Measurements from ENCODE around the gene NATD1. TPM values are rescaled to one million over a fixed set of nuclear protein-coding genes. Genes with fewer than 3 reads are reported as not detected.
"Not testable (repeated sequence)": the region's sequence is repeated elsewhere in the genome, so short reads cannot be mapped to it uniquely, and the experiment has no call there.

The NATD1 gene
- polyA plus RNA-seq, 3 donors, result 12.8 to 17.2 (median 13.6) TPM

- DNase-seq, result no peak
These were observed 57.1 kb downstream of the NATD1 start for GRCh38 chr17:21196126-21196525.

DNA sequence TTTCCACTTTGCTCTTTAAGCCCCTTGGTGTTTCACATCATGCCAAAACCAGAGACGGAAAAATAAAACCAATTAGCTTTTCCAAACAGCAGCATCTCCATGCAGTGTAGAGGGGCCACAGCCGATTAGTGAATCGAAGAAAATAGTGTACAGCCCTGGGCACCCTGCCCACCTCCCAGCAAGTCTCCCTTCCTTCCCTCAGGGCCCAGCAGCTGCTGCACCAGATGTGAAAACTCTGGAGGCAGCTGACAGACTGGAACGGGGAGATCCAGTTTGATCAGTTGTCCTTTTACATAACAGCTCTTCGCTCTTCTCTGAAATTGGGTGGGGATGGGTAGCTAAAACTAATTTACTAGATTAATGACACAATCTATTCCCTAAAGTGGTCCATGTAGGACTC lies 58.5 kb downstream of the NATD1 start:
- no peak for DNase-seq

DNA sequence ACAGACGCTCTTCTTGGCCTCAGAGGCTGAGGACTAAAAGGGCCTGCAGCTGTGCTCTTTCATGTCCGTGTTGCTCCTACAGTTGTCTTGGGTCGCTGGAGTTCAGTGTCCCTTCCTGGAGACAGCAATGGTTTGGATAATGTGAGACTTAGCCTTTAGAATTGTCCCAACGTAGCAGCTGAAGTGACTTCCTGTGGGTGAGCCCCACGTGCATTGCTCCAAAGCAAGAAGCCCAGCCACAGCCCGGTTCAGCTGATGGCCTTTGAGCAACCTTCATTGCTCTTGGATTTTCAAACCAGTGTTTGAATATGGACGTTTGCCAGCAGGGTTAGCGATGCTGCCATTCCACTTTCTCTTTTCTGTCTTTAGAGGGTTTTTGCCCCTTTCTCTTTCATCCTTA lies 59.0 kb downstream of the NATD1 start:
- DNase-seq, result no peak

GRCh38 chr17:21193031-21193430 lies 60.2 kb downstream of the NATD1 start:
- no peak for DNase-seq

DNA sequence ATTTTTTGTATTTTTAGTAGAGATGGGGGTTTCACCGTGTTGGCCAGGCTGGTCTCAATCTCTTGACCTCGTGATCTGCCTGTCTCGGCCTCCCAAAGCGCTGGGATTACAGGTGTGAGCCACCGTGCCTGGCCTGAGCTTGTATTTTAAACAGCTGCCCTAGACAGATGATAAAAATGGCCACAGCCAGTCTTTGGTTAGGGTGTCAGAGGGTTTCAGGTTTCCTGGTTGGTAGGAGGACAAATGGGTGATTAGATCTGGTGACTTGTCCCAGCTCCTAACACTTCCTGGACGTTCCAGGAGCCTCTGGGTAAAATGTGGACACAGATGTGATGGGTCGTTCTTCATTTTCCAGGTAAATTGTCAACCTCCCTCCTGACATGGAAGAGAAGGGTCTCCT lies 60.8 kb downstream of the NATD1 start:
- not testable (repeated sequence) for DNase-seq

DNA sequence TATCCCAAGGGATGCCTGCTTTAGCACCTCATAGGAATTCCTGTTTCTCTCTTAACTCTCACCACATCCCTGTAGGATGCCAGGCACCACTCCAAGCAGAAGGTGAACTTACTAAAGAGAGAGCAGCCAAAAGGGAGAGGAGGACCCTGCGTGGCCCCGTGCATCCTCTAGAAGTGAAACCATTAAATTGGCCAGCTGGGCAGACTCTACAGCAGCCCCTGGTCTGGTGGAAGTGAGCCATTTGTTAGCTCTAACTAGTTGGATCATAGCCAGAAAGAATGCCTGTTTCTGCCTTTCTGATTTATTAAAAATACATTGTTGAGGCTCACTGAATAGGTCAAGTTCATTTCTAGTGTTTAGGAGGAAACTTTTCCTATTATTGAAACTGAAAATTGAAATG lies 61.5 kb downstream of the NATD1 start:
- no peak for DNase-seq

DNA sequence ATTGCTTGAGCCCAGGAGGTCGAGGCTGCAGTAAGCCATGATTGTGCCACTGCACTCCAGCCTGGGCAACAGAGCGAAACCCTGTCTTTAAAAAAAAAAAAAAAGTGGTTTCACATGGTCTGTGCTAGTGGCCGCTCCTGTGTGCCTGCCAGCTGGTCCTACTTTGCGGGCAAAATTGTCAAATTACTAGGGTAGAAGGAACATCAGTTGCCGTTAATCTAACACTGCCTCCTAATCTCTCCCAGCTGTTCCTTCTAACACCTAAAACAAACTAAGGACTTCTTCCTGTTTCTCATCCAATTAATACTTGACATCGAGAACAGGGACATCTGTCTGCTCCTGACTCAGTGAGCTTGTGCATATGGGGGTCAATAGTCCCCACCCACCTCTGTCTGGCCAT lies 63.1 kb downstream of the NATD1 start:
- DNase-seq, result no peak

DNA sequence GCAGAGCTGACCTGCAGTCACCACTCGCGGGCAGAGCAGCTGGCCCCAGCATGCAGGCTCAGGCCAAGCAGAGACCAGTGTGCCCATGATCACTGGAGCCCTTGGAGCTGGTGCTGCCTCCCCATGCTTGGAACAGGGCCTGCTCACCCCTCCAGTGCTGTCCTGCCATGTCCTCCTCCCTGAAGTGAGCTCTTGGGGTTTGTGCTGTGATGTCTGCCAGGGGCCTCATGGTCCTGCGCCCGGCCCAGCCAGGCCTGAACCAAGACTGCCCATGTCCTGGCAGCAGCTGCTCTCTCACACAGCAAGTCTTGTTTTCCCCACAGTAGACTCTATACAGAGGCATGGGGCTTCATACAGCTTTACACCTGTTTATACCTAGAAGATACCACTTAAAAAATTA lies 63.8 kb downstream of the NATD1 start:
- DNase-seq, result no peak

Other genes with a start within 250 kb of the NATD1 start
- 100 to 1,000 TPM; 210 to 235 (median 215) TPM for gene USP22, start 210.4 kb downstream of the NATD1 start, polyA plus RNA-seq (ENCODE audit: insufficient read length in 3 of 3)
- 10 to 100 TPM; 37.8 to 39.5 (median 38.7) TPM for gene DHRS7B, start 126.4 kb downstream of the NATD1 start, polyA plus RNA-seq (ENCODE audit: insufficient read length in 3 of 3)
- gene TMEM11, start 39.2 kb downstream of the NATD1 start, polyA plus RNA-seq (ENCODE audit: insufficient read length in 3 of 3), result 10 to 100 TPM; 20.7 to 26.2 (median 25.6) TPM
- 10 to 100 TPM; 21.2 to 23.6 (median 23.4) TPM for gene MAP2K3, start 31.3 kb upstream of the NATD1 start, polyA plus RNA-seq (ENCODE audit: insufficient read length in 3 of 3)
- 1 to 10 TPM; 6.8 to 7.2 (median 7.0) TPM for gene KCNJ12, start 122.9 kb upstream of the NATD1 start, polyA plus RNA-seq (ENCODE audit: insufficient read length in 3 of 3)

All from renal pelvis (tissue), 4 donors.